Esophagus muscularis mucosa (tissue), 4 donors: ENCODE results near the gene DCLK2. TPM values are rescaled to one million over a fixed set of nuclear protein-coding genes. Genes with fewer than 3 reads are reported as not detected.
A peak's percentile ranks its signal among the peaks of the same experiment; 100 is the strongest.

Experiments used
- DNase-seq: peaks from one replicate; pipeline ENCODE4 v3.0.0-alpha.2; 2017; ENCODE audit errors: extremely low spot score
- H3K27ac ChIP-seq, 4 donors: fragments of 200-600 bp; sonication (generic); replicated peaks in 1 of 4; 1 replicate in 3 of 4; 2 replicates in 1 of 4; pipeline ENCODE4 v1.5.1; 2016 to 2019; ENCODE audit warnings: mild to moderate bottlenecking in 1 of 4
- H3K27me3 ChIP-seq, 4 donors: fragments of 200-600 bp; sonication (generic); one replicate each; pipeline versions ENCODE4 v1.5.1 to v1.6.0; 2016 to 2019
- H3K36me3 ChIP-seq, 4 donors: fragments of 200-600 bp; sonication (generic); one replicate each; pipeline ENCODE4 v1.5.1; 2016 to 2019
- H3K4me1 ChIP-seq, 4 donors: fragments of 200-600 bp; sonication (generic); one replicate each; pipeline ENCODE4 v1.5.1; 2016 to 2019
- H3K4me3 ChIP-seq, 4 donors: fragments of 200-600 bp; sonication (generic); 1 replicate in 2 of 4; 2 replicates in 2 of 4; pipeline ENCODE4 v1.5.1; 2016 to 2019; ENCODE audit warnings: mild to moderate bottlenecking in 4 of 4, moderate library complexity in 1 of 4
- H3K9me3 ChIP-seq, 4 donors: fragments of 200-600 bp; sonication (generic); 1 replicate in 3 of 4; 2 replicates in 1 of 4; pipeline ENCODE4 v1.5.1; 2016 to 2019
- EP300 ChIP-seq: sonication (generic); formaldehyde crosslinking; IDR thresholded peaks from one replicate; pipeline ENCODE4 v1.6.1; 2017; ENCODE audit warnings: antibody characterized with exemption
- POLR2A ChIP-seq: fragments of 450-650 bp; IDR thresholded peaks from one replicate; pipeline ENCODE4 v1.6.1; 2017; ENCODE audit warnings: antibody characterized with exemption, moderate library complexity, mild to moderate bottlenecking, low read depth
- POLR2AphosphoS5 ChIP-seq, 2 donors: sonication (generic); formaldehyde crosslinking; IDR thresholded peaks; one replicate each; pipeline ENCODE4 v1.6.1; 2017; ENCODE audit warnings: antibody characterized with exemption in 2 of 2
- WGBS: methylation state at CpG from one replicate; pipeline ENCODE4 v1.1.5; 2018; 5-methylcytosine and 5-hydroxymethylcytosine counted together
- intact Hi-C: fragments of 100-400 bp; cut with DNase I; formaldehyde crosslinking; loops from one replicate; pipeline ENCODE4 v1.15.1; 2023
- total RNA-seq, 4 donors: library from RNA; depleted of rRNA; stranded (reverse); fragments of >200 nt; gene quantifications; one replicate each; pipeline versions ENCODE4 v1.1.0 to v1.2.1, GENCODE V29; 2016
- TF ChIP-seq, protein P1 (sequence below), 3 experiments: fragments of 200-600 bp in 2 of 3; fragments of 450-650 bp in 1 of 3; sonication (generic) in 2 of 3; IDR thresholded peaks; one replicate each; pipeline ENCODE4 v1.5.1; 2017 to 2019; ENCODE audit warnings: antibody characterized with exemption in 3 of 3, mild to moderate bottlenecking in 2 of 3, moderate library complexity in 1 of 3

The DCLK2 gene
- total RNA-seq, 4 donors from 2014 or later, result 15.4 to 29.3 (median 19.3) TPM

DNA sequence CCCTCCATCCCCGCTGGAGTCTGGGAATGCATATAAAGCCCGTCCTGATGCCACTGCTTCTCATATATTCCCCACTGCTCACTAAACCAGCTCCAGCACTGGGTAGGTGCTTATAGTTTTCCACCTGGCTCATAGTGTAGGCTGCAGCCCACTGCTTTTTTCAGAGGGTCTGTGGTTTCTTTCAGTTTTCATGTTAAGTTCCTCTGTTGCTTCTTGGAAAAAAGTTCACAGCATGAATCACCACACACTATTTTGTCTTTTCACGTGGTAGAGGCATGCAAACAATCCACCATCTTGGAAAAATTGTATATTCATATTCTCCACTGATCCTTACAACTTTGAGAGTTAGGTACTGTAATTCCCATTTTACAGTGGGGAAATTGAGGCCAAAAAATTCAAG lies 39.4 kb downstream of the DCLK2 start:
- WGBS, result 76% methylated on average over 3 of the region's 3 CpGs
- H3K4me1 ChIP-seq, result peaks cover 25 to 33% (median 32%) of the 10 kb centered on the region in 4 donors
- peaks cover 0 to 4% (median 0%) of the 10 kb centered on the region in 4 donors for H3K36me3 ChIP-seq
- H3K27ac ChIP-seq, result no peak overlapping the region
- H3K27me3 ChIP-seq, result no peaks in the 10 kb centered on the region
- TF ChIP-seq POLR2A (no peak), EP300 (no peak), POLR2AphosphoS5 (IDR thresholded peaks at IDR 0.05) (no peak)
- TF ChIP-seq, protein P1, sequence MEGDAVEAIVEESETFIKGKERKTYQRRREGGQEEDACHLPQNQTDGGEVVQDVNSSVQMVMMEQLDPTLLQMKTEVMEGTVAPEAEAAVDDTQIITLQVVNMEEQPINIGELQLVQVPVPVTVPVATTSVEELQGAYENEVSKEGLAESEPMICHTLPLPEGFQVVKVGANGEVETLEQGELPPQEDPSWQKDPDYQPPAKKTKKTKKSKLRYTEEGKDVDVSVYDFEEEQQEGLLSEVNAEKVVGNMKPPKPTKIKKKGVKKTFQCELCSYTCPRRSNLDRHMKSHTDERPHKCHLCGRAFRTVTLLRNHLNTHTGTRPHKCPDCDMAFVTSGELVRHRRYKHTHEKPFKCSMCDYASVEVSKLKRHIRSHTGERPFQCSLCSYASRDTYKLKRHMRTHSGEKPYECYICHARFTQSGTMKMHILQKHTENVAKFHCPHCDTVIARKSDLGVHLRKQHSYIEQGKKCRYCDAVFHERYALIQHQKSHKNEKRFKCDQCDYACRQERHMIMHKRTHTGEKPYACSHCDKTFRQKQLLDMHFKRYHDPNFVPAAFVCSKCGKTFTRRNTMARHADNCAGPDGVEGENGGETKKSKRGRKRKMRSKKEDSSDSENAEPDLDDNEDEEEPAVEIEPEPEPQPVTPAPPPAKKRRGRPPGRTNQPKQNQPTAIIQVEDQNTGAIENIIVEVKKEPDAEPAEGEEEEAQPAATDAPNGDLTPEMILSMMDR (IDR thresholded peaks at IDR 0.05), result no peak
- no peak overlapping the region for H3K4me3 ChIP-seq
- peaks cover 0 to 20% (median 9%) of the 10 kb centered on the region in 4 donors for H3K9me3 ChIP-seq
- no peak for DNase-seq
- intact Hi-C loops, result no loop called here

DNA sequence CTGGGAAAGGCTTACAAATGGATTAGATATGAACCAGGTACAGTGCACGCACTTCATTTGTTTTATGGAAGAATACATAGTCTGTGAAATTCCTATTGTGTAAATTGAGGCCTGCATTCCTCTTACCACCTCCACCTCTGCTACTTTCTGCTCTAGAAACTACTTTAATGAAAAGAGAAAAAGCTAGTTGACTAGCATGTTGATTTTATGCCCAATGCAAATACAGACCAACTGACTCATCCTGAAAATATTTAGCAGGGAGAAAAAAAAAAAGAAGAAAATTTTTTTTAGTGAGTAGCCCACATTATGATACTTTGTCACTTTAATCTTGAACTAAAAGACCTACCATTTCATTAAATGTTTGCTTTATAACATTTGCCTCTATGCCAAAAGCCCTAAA lies 41.2 kb downstream of the DCLK2 start:
- Histone ChIP-seq H3K27me3 (no peaks in the 10 kb centered on the region), H3K27ac (no peak overlapping the region), H3K4me3 (no peak overlapping the region), H3K9me3 (peaks cover 0 to 16% (median 6%) of the 10 kb centered on the region in 4 donors), H3K4me1 (peaks cover 25 to 36% (median 33%) of the 10 kb centered on the region in 4 donors), H3K36me3 (peaks cover 0 to 4% (median 0%) of the 10 kb centered on the region in 4 donors)
- no peak for DNase-seq
- TF ChIP-seq POLR2AphosphoS5 (IDR thresholded peaks at IDR 0.05), result no peak
- TF ChIP-seq, protein P1 (IDR thresholded peaks at IDR 0.05), result no peak
- intact Hi-C loops, result no loop called here
- WGBS, result 95% methylated on average over 1 of the region's 1 CpG

DNA sequence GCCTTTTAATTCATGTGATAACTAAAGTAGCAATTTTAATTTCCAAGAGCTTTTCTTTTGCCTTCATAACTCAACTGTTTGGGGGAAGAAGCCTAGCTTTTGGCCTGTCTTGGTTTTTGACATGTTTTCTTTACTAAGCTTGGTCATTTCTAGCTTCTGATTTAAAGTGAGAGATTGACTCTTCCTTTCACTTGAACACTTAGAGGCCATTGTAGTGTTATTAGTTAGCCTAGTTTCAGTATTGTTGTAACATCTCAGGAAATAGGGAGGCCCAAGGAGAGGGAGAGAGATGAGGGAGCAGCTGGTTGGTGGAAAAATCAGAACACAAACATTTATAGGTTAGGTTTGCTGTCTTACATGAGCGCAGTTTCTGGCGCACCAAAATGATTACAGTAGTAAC lies 44.8 kb downstream of the DCLK2 start:
- H3K27ac ChIP-seq, result no peak overlapping the region
- H3K4me3 ChIP-seq, result no peak overlapping the region
- peaks cover 0 to 11% (median 5%) of the 10 kb centered on the region in 4 donors for H3K9me3 ChIP-seq
- 95% methylated on average over 2 of the region's 2 CpGs for WGBS
- H3K36me3 ChIP-seq, result peaks cover 0 to 4% (median 0%) of the 10 kb centered on the region in 4 donors
- no peak for TF ChIP-seq POLR2AphosphoS5 (IDR thresholded peaks at IDR 0.05)
- no peak for TF ChIP-seq EP300
- no peak for TF ChIP-seq POLR2A
- TF ChIP-seq, protein P1 (IDR thresholded peaks at IDR 0.05), result no peak
- H3K4me1 ChIP-seq, result peaks cover 27 to 37% (median 32%) of the 10 kb centered on the region in 4 donors
- intact Hi-C loops, result no loop called here
- no peak for DNase-seq
- H3K27me3 ChIP-seq, result no peaks in the 10 kb centered on the region

DNA sequence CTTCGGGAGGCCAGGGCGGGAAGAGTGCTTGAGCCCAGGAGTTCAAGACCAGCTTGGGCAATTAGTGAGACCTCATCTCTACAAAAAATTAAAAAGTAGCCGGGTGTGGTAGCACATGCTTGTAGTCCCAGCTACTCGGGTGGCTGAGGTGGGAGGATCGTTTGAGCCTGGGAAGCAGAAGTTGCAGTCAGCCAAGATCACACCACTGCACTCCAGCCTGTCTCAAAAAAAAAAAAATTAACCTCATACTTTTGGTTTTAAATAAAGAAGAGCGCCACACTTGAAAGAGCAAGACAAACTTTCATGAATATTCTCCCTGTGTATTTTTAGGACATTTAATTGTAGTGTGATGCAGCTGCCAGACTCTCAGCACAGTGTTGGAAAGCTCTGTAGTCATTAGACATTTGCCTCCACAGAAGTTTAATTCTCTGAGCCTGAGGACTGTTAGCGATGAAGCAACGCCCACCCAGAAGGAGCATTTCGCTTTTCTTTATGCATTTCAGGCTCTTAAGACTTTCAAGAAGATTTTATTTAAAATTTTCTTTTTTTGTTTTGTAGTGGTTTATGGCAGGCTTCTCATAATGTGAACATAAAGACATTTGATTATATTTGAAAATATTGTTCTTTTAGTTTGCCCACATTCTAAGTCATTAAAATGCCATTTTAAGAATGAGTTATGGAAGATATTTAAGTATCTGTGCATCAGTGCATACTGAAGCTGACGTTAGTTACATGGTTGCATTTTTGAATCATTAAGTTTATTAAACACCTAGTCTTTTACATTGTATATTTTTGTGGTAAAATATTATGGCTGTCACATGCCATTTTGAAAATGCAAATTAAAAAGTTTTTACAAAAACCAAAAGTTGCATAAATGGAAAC lies 45.8 kb downstream of the DCLK2 start:
- no peak overlapping the region for H3K27ac ChIP-seq
- no peak overlapping the region for H3K4me3 ChIP-seq
- 80% methylated on average over 10 of the region's 10 CpGs for WGBS
- H3K27me3 ChIP-seq, result no peaks in the 10 kb centered on the region
- peaks cover 26 to 35% (median 31%) of the 10 kb centered on the region in 4 donors for H3K4me1 ChIP-seq
- peaks cover 0 to 11% (median 5%) of the 10 kb centered on the region in 4 donors for H3K9me3 ChIP-seq
- DNase-seq, result no peak
- no peak for TF ChIP-seq POLR2AphosphoS5 (IDR thresholded peaks at IDR 0.05)
- no peak for TF ChIP-seq EP300
- TF ChIP-seq POLR2A, result no peak
- intact Hi-C loops, result no loop called here
- peaks cover 0 to 4% (median 0%) of the 10 kb centered on the region in 4 donors for H3K36me3 ChIP-seq

DNA sequence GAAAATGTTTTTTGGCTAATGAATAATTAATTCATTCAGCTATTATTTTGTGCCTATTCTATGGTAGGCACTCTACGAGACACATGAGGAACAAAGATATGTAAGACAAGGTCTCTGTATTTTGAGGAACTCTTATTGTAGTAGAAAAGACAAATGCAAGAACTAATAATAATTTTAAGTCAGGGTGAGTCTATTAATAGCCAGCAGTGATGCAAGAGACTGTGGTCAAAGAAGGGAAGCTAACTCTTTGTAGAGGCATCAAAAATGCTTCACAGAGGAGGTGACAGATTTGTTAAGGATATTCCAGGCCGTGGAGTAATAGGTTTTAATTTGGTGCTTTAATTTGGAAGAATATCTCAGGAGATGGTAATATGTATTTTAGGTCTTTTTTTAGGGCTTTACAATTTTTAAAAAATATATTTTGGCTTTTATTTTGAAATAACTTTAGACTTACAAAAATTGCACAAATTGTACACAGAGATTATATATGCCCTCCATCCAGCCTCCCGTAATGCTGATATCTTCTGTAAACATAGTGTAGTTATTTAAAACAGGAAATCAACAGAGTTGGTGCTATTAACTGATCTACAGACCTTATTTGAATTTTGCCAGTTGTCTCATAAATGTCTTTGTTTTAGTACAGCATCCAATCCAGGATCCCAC lies 48.1 kb downstream of the DCLK2 start:
- no peak for TF ChIP-seq POLR2A
- no peak for TF ChIP-seq POLR2AphosphoS5 (IDR thresholded peaks at IDR 0.05)
- TF ChIP-seq EP300, result no peak
- TF ChIP-seq, protein P1 (IDR thresholded peaks at IDR 0.05), result no peak
- WGBS, result 47% methylated on average over 3 of the region's 3 CpGs
- peaks cover 0 to 9% (median 4%) of the 10 kb centered on the region in 4 donors for H3K9me3 ChIP-seq
- peaks cover 0 to 3% (median 0%) of the 10 kb centered on the region in 4 donors for H3K36me3 ChIP-seq
- no peak overlapping the region for H3K4me3 ChIP-seq
- peaks cover 18 to 36% (median 33%) of the 10 kb centered on the region in 4 donors for H3K4me1 ChIP-seq
- intact Hi-C loops, result no loop called here
- H3K27me3 ChIP-seq, result no peaks in the 10 kb centered on the region
- peak overlapping the region in 1 of 4 donors; percentile 12 for H3K27ac ChIP-seq
- no peak for DNase-seq
